Stimulated activated CD4-positive, alpha-beta T cell treated with anti-CD3 and anti-CD28 coated beads, Interleukin-2, amount 100 ng/mL, for 24 hours (primary cell): Measurements from ENCODE around the gene B4GALT5.
"Not testable (repeated sequence)": the region's sequence is repeated elsewhere in the genome, so short reads cannot be mapped to it uniquely, and the experiment has no call there.

Source experiments
- DNase-seq, 2 donors: peaks; one replicate each; pipeline ENCODE4 v3.0.0-alpha.2; 2020

Gene B4GALT5

GRCh38 chr20:49676581-49677291 lies 36.9 kb downstream of the B4GALT5 start:
- peak in 1 of 2 donors; percentile 39 for DNase-seq

GRCh38 chr20:49675368-49676151 lies 38.1 kb downstream of the B4GALT5 start:
- DNase-seq, result no peak

- no peak for DNase-seq
Measured at GRCh38 chr20:49674383-49675352, 39.0 kb downstream of the B4GALT5 start.

- no peak for DNase-seq
Measured at GRCh38 chr20:49672096-49672664, 41.5 kb downstream of the B4GALT5 start.

GRCh38 chr20:49671433-49671832 lies 42.2 kb downstream of the B4GALT5 start:
- DNase-seq, result no peak

GRCh38 chr20:49669601-49670189 lies 44.0 kb downstream of the B4GALT5 start:
- DNase-seq, result no peak

- not testable (repeated sequence) for DNase-seq
Measured at GRCh38 chr20:49668878-49669195, 44.8 kb downstream of the B4GALT5 start.

GRCh38 chr20:49668181-49668877 lies 45.3 kb downstream of the B4GALT5 start:
- DNase-seq, result peak; percentile 55 to 68

- DNase-seq, result no peak
Measured at GRCh38 chr20:49666911-49667310, 46.8 kb downstream of the B4GALT5 start.

- no peak for DNase-seq
Measured at GRCh38 chr20:49665796-49666195, 47.9 kb downstream of the B4GALT5 start.

GRCh38 chr20:49664612-49665313 lies 48.9 kb downstream of the B4GALT5 start:
- no peak for DNase-seq

- DNase-seq, result no peak
Measured at GRCh38 chr20:49663112-49663511, 50.6 kb downstream of the B4GALT5 start.

GRCh38 chr20:49661560-49662329 lies 51.9 kb downstream of the B4GALT5 start:
- no peak for DNase-seq

- DNase-seq, result no peak
Measured at GRCh38 chr20:49660912-49661311, 52.8 kb downstream of the B4GALT5 start.

GRCh38 chr20:49659056-49659455 lies 54.6 kb downstream of the B4GALT5 start:
- DNase-seq, result no peak

- no peak for DNase-seq
Measured at GRCh38 chr20:49658508-49658907, 55.2 kb downstream of the B4GALT5 start.

GRCh38 chr20:49657118-49657901 lies 56.4 kb downstream of the B4GALT5 start:
- no peak for DNase-seq

GRCh38 chr20:49656304-49656703 lies 57.4 kb downstream of the B4GALT5 start:
- no peak for DNase-seq

GRCh38 chr20:49653925-49654434 lies 59.7 kb downstream of the B4GALT5 start:
- DNase-seq, result no peak
